H7 (cell line): Measurements from ENCODE around the gene EDA. TPM values are rescaled to one million over a fixed set of nuclear protein-coding genes. Genes with fewer than 3 reads are reported as not detected.

Experiments used
- DNase-seq: peaks from one replicate; pipeline ENCODE4 v3.0.0; 2012
- H3K27me3 ChIP-seq: 2 replicates; pipeline ENCODE4 v1.6.0; 2011; ENCODE audit warnings: mild to moderate bottlenecking, low read length; ENCODE audit not compliant: control insufficient read depth, insufficient read depth
- H3K36me3 ChIP-seq: replicated peaks from 2 replicates; pipeline ENCODE4 v1.5.1; 2011; ENCODE audit warnings: low read length; ENCODE audit not compliant: control insufficient read depth, insufficient read depth
- H3K4me3 ChIP-seq: 2 replicates; pipeline ENCODE4 v1.5.1; 2011; ENCODE audit warnings: low read depth, mild to moderate bottlenecking, control low read depth, low read length, moderate library complexity; ENCODE audit not compliant: insufficient read depth
- total RNA-seq: library from RNA; depleted of rRNA; stranded (reverse); fragments of >200 nt; shearing (Covaris generic); gene quantifications from 2 replicates; pipeline ENCODE4 v1.2.3, GENCODE V29; 2014

Gene EDA
- total RNA-seq, 1 experiment from 2014 or later: 8.1 TPM

DNA sequence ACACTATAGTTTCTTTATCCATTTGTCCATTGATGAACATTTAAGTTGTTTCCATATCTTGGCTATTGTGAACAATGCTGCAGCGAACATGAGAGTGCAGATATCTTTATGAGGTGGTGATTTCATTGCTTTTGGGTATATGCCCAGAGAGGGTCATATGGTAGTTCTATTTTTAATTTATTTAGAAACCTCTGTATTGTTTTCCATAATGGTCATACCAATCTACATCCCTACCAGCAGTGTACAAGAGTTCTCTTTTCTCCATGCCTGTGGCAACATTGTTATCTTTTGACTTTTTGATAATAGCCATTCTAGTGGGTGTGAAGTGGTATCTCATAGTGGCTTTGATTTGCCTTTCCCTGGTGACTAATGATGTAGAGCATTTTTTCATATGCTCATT is 48.8 kb downstream of the EDA start:
- no peak overlapping the region for H3K4me3 ChIP-seq
- no peak for DNase-seq
- H3K36me3 ChIP-seq: no peaks in the 10 kb centered on the region

GRCh38 chrX:69670001-69670555 is 54.2 kb downstream of the EDA start:
- DNase-seq: no peak
- Histone ChIP-seq H3K36me3 (no peaks in the 10 kb centered on the region), H3K27me3 (no peaks in the 10 kb centered on the region), H3K4me3 (no peak overlapping the region)

More for the DNA sequence above, 48.8 kb downstream of the EDA start:
- no peaks in the 10 kb centered on the region for H3K27me3 ChIP-seq

- DNase-seq: no peak
- no peaks in the 10 kb centered on the region for H3K27me3 ChIP-seq
These were observed 59.0 kb downstream of the EDA start for GRCh38 chrX:69674891-69675290.

DNA sequence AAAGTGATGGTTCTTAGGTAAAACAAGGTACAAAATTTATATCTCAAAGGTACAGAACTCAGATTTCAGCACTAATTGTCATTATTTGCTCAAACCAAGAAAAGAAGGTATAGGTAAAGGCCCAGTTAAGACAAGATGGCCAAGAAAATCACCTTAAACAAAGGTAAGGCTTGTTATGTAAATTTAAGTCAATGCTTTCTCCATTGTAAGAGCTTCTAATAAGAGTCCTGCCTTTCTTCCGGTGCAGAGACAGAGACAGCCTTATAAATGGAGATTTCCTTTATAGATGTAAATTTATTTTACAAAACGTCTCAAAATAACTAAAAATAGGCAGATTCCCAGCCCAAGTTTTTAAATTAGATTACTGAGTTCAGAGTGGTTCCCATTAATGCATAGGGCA is 89.9 kb downstream of the EDA start:
- no peak for DNase-seq
- no peak overlapping the region for H3K4me3 ChIP-seq

More at GRCh38 chrX:69674891-69675290, 59.0 kb downstream of the EDA start:
- Histone ChIP-seq H3K4me3 (no peak overlapping the region), H3K36me3 (no peaks in the 10 kb centered on the region)

GRCh38 chrX:69718102-69718501 is 102.2 kb downstream of the EDA start:
- Histone ChIP-seq H3K4me3 (no peak overlapping the region), H3K36me3 (no peaks in the 10 kb centered on the region), H3K27me3 (no peaks in the 10 kb centered on the region)
- DNase-seq: no peak

More for the DNA sequence above, 89.9 kb downstream of the EDA start:
- Histone ChIP-seq H3K36me3 (no peaks in the 10 kb centered on the region), H3K27me3 (no peaks in the 10 kb centered on the region)

GRCh38 chrX:69724307-69724706 is 108.4 kb downstream of the EDA start:
- no peak overlapping the region for H3K4me3 ChIP-seq
- no peaks in the 10 kb centered on the region for H3K36me3 ChIP-seq
- H3K27me3 ChIP-seq: no peaks in the 10 kb centered on the region
- DNase-seq: no peak

DNA sequence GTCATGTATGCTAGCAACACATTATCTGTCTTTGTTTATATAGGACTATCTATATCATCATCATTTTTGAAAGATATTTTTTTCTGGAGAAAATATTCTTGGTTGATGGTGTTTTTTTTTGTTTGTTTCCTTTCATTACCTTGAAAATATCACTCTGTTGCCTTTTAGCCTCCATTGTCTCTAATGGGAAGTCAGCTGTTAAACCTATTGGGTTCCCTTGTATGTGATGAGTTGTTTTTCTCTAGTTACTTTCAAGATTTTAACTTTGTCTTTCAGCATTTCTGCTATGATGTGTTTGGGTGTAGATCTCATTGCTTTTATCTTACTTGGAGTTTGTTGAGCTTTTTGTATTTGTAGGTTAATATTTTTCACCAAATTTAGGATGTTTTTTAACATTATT is 124.4 kb downstream of the EDA start:
- no peak for DNase-seq
- Histone ChIP-seq H3K27me3 (no peaks in the 10 kb centered on the region), H3K36me3 (no peaks in the 10 kb centered on the region), H3K4me3 (no peak overlapping the region)

DNA sequence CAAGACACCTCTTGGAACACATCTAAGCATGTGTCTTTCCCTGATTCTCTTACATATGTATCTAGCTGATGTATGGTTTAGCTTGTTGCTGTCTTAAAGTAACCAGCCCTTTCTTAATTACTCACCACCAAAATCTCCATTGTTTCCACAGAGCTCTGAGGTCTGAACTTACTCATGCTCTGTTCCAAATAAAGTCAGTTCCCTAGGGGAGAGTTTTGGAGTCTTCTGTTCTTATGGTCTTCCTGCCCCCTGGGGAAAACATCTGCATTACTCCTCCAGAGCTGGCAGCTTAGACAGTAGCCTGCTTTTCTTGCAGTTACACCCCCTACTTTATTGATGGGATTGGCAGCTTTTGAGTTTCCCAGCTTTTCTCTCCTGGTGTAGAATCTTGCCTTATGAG is 125.8 kb downstream of the EDA start:
- no peak for DNase-seq
- Histone ChIP-seq H3K27me3 (no peaks in the 10 kb centered on the region), H3K4me3 (no peak overlapping the region), H3K36me3 (no peaks in the 10 kb centered on the region)

DNA sequence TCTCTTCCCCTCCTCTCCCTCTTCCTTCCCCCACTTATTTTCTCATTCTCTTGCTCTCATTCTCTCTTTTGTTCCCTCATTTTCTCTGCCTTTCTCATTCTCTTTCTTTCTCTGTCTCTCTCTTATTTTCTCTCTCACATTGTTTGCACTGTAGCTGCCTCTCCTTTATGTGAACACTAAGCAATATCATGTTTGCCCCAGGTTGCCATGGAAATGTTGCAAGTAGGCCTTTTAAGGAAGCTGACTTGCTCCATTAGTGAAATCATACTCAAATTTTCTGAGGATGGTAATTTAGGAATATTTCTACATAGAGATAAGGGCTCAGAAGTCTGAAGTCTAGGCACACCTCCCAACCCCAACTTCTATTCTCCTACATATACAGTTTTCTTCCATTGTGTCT is 130.1 kb downstream of the EDA start:
- Histone ChIP-seq H3K27me3 (no peaks in the 10 kb centered on the region), H3K4me3 (no peak overlapping the region), H3K36me3 (no peaks in the 10 kb centered on the region)
- no peak for DNase-seq

- no peak for DNase-seq
- Histone ChIP-seq H3K4me3 (no peak overlapping the region), H3K27me3 (no peaks in the 10 kb centered on the region), H3K36me3 (no peaks in the 10 kb centered on the region)
These were observed 132.1 kb downstream of the EDA start for GRCh38 chrX:69748055-69748454.

- H3K36me3 ChIP-seq: no peaks in the 10 kb centered on the region
- DNase-seq: no peak
- no peaks in the 10 kb centered on the region for H3K27me3 ChIP-seq
- no peak overlapping the region for H3K4me3 ChIP-seq
These were observed 144.2 kb downstream of the EDA start for GRCh38 chrX:69759921-69760625.

DNA sequence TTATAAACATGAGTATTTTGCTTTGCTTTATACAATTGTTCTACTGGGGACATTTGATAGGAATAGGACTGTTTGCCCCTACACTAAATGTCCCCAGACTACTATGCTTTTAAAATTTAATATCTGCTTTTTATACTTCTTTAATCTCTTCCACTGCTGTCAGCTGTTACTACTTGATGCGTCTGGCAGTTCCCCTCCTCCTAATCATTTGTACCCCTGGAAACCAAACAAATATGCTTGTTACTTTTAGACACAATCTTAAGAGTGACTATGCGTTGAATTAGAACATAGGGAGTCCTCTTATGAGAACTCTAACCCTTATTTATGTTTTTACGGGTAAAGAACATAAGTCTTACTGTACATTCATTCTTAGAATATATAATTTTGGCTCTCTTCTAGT is 145.7 kb downstream of the EDA start:
- no peak overlapping the region for H3K4me3 ChIP-seq
- H3K27me3 ChIP-seq: no peaks in the 10 kb centered on the region
- DNase-seq: no peak
- no peaks in the 10 kb centered on the region for H3K36me3 ChIP-seq

DNA sequence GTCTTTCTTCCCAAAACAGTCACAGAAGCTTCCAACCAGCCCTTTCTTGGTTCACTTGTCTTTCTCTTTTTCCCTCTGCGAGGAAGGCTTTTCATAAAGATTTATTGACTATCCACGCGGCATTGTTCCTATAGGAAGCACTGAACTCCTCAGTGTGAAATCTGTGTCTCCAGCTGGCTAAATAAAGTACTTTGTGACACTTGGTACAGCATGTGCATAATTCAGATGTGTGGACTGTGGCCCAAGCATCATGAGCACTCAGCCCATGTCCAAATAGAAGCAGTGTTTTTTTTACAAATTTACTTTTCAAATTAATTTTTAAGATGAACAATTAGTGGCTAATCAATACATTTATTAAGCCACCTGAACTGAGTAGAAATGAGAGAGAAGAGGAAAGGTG is 146.4 kb downstream of the EDA start:
- H3K4me3 ChIP-seq: no peak overlapping the region
- H3K27me3 ChIP-seq: no peaks in the 10 kb centered on the region
- DNase-seq: no peak
- no peaks in the 10 kb centered on the region for H3K36me3 ChIP-seq

DNA sequence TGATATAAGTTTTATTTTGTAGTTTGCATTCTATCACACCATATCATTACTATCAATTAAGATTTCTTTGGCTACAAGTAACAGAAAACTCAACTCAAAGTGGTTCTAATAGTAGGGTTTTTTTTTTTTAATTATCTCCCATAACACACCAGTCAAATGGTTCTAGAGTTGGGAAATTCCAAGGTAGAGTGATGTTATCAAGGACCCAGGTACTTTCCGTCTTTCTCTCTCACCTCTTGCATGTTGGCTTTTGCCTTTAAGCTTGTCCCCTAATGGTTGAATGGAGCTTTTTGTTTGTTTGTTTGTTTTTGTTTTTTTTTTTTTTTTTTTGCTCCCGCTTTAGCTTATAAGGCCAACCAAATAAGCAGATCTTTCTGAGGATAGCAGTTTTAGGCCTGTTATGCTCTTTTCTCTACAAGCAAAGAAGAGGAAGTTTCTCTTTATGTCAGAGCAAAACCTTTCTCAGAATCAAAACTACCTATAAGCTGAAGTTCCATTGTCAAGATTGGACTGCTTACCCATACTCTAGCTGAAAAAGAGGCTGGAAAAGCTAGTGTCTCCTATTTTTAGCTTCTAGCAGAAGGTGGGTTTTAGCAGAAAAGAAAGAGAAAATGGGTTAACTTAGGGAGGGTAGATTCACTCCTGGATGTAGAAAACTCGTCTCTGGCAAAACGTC is 177.5 kb downstream of the EDA start:
- Histone ChIP-seq H3K36me3 (no peaks in the 10 kb centered on the region), H3K4me3 (no peak overlapping the region), H3K27me3 (no peaks in the 10 kb centered on the region)
- DNase-seq: no peak

DNA sequence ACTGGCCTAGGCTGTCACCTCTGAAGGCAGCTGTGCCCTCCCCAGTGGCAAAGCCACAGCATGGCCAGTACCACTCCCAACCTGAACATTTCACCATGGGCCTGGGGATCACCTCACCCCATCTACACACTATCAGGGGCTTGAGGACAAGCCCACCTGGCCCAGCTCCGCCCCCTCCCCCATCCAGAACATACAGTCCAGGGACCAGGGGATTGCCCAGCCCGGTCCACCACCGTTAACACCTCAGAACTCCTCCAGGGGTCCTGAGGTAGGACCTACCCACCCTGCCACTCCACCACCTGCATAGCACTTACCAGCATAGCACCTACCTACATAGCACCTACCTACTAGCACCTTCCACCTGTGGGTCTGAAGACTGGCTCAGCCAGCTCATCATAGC is 179.8 kb downstream of the EDA start:
- H3K36me3 ChIP-seq: no peaks in the 10 kb centered on the region

More for the DNA sequence above, 179.8 kb downstream of the EDA start:
- no peak overlapping the region for H3K4me3 ChIP-seq
- no peaks in the 10 kb centered on the region for H3K27me3 ChIP-seq
- no peak for DNase-seq
